ENCODE data around the gene CMSS1.

CMSS1 gene

GRCh38 chr3:100159331-100160153 lies 341.9 kb downstream of the CMSS1 start:
- no peak for DNase-seq

GRCh38 chr3:100160521-100160920 lies 342.9 kb downstream of the CMSS1 start:
- no peak for DNase-seq

- no peak for DNase-seq
Observed at GRCh38 chr3:100163787-100164186, 346.1 kb downstream of the CMSS1 start.

GRCh38 chr3:100164743-100165142 lies 347.1 kb downstream of the CMSS1 start:
- no peak for DNase-seq

- no peak for DNase-seq
Observed at GRCh38 chr3:100165926-100166550, 348.4 kb downstream of the CMSS1 start.

GRCh38 chr3:100169201-100169920 lies 351.7 kb downstream of the CMSS1 start:
- no peak for DNase-seq

- no peak for DNase-seq
Observed at GRCh38 chr3:100170486-100170885, 352.8 kb downstream of the CMSS1 start.

GRCh38 chr3:100171211-100171914 lies 353.7 kb downstream of the CMSS1 start:
- DNase-seq = no peak

GRCh38 chr3:100173961-100174360 lies 356.3 kb downstream of the CMSS1 start:
- DNase-seq = no peak

GRCh38 chr3:100175637-100176280 lies 358.1 kb downstream of the CMSS1 start:
- DNase-seq = no peak

GRCh38 chr3:100179692-100180349 lies 362.2 kb downstream of the CMSS1 start:
- no peak for DNase-seq

- DNase-seq = no peak
Observed at GRCh38 chr3:100183608-100184125, 366.0 kb downstream of the CMSS1 start.

GRCh38 chr3:100184948-100185570 lies 367.4 kb downstream of the CMSS1 start:
- no peak for DNase-seq

GRCh38 chr3:100185847-100186246 lies 368.2 kb downstream of the CMSS1 start:
- DNase-seq = no peak

- no peak for DNase-seq
Observed at GRCh38 chr3:100189444-100189964, 371.8 kb downstream of the CMSS1 start.

GRCh38 chr3:100195375-100195774 lies 377.7 kb downstream of the CMSS1 start:
- DNase-seq = no peak

- DNase-seq = no peak
Observed at GRCh38 chr3:100197876-100198275, 380.2 kb downstream of the CMSS1 start.

GRCh38 chr3:100198579-100199269 lies 381.1 kb downstream of the CMSS1 start:
- DNase-seq = no peak

GRCh38 chr3:100205171-100205570 lies 387.5 kb downstream of the CMSS1 start:
- DNase-seq = no peak

GRCh38 chr3:100206687-100207086 lies 389.0 kb downstream of the CMSS1 start:
- DNase-seq = no peak
